ENCODE data around the gene APLP2. TPM values are rescaled to one million over a fixed set of nuclear protein-coding genes. Genes with fewer than 3 reads are reported as not detected.

The APLP2 gene
- total RNA-seq, 1 donor from 2014 or later, result 374 TPM

DNA sequence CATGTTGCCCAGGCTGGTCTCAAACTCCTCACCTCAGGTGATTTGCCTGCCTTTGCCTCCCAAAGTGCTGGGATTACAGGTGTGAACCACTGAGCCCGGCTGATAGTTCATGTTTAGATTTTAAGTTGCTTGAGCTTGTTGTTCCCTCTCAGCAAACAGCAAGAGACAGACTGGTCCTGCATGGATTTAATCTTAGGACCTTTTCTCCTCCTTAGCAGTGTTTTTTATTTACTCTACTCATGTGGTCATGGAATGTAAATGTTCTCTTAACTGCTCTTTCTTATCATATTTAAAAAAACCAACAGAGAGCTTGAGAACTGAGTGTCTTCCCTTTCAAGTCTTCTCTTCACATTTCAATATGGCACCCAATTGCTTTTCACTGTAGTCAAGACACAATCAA is 44.3 kb upstream of the APLP2 start:
- Mint-ChIP-seq H3K27ac (no peak overlapping the region), H3K4me1 (ENCODE audit: low read depth) (peaks cover 3% of the 10 kb centered on the region), H3K36me3 (ENCODE audit: insufficient read depth) (no peaks in the 10 kb centered on the region), H3K9me3 (ENCODE audit: low read depth) (peaks cover 4% of the 10 kb centered on the region), H3K27me3 (no peaks in the 10 kb centered on the region), H3K4me3 (ENCODE audit: low read depth) (no peak overlapping the region)
- DNase-seq (ENCODE audit: low spot score, unreplicated experiment), result no peak
- TF ChIP-seq CTCF (IDR thresholded peaks at IDR 0.05; ENCODE audit: unreplicated experiment), result no peak

DNA sequence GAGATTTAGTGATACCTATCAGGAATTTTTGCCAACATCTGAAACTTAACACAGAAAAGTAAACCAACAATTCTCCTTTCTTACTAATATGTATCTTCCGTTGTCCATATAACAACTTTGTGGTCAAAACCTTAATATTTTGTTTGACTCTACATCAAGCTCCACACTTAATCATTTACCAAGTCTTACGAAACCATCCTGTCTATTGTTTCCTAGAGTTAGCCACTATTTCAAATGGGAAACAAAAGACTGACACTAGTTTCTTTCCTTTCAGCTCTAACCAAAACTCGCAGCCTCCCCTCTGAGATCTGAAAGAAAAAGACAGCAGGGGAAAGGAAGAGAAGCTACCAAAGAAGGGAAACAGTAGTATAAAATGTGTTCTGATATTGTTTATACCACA is 40.6 kb upstream of the APLP2 start:
- H3K27ac Mint-ChIP-seq, result no peak overlapping the region
- no peak for TF ChIP-seq CTCF (IDR thresholded peaks at IDR 0.05; ENCODE audit: unreplicated experiment)
- H3K4me3 Mint-ChIP-seq (ENCODE audit: low read depth), result no peak overlapping the region
- H3K36me3 Mint-ChIP-seq (ENCODE audit: insufficient read depth), result no peaks in the 10 kb centered on the region
- DNase-seq (ENCODE audit: low spot score, unreplicated experiment), result no peak
- peaks cover 5% of the 10 kb centered on the region for H3K4me1 Mint-ChIP-seq (ENCODE audit: low read depth)
- H3K9me3 Mint-ChIP-seq (ENCODE audit: low read depth), result no peaks in the 10 kb centered on the region
- H3K27me3 Mint-ChIP-seq, result no peaks in the 10 kb centered on the region

DNA sequence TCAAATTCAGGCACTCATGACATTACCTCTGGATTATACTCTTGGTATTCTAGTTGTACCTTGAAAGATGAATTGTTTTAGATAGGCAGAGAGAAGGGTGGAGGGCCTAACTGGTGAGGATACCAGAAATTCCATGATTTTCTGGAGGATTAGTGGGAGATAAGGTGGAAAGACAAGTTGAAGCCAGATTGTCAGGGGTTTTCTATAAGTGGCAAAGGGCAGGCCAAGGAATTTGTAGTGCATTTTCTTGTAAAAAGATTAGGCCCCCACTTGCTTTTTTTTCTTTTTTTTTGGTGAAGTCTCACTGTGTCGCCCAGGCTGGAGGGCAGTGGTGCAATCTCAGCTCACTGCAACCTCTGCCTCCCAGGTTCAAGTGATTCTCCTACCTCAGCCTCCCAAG is 38.6 kb upstream of the APLP2 start:
- Mint-ChIP-seq H3K36me3 (ENCODE audit: insufficient read depth) (no peaks in the 10 kb centered on the region), H3K27me3 (no peaks in the 10 kb centered on the region), H3K27ac (no peak overlapping the region), H3K4me1 (ENCODE audit: low read depth) (peaks cover 2% of the 10 kb centered on the region), H3K9me3 (ENCODE audit: low read depth) (no peaks in the 10 kb centered on the region), H3K4me3 (ENCODE audit: low read depth) (no peak overlapping the region)
- TF ChIP-seq CTCF (IDR thresholded peaks at IDR 0.05; ENCODE audit: unreplicated experiment), result no peak
- DNase-seq (ENCODE audit: low spot score, unreplicated experiment), result no peak

DNA sequence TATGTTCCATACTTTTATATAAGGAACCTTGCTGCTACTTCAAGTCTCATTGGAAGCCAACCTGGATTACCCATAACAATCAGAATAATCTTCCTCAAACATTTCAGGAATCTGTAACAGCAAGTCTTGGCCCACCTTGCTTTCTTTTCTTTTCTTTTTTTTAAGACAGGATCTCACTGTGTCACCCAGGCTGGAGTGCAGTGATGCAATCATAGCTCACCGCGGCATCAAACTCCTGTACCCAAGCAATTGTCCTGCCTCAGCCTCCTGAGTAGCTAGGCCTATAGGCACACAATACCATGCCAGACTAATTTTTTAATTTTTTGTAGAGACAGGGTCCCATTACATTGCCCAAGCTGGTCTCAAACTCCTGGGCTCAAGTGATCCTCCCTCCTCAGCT is 37.7 kb upstream of the APLP2 start:
- H3K4me1 Mint-ChIP-seq (ENCODE audit: low read depth), result peaks cover 2% of the 10 kb centered on the region
- no peak overlapping the region for H3K4me3 Mint-ChIP-seq (ENCODE audit: low read depth)
- H3K27me3 Mint-ChIP-seq, result no peaks in the 10 kb centered on the region
- no peaks in the 10 kb centered on the region for H3K36me3 Mint-ChIP-seq (ENCODE audit: insufficient read depth)
- no peaks in the 10 kb centered on the region for H3K9me3 Mint-ChIP-seq (ENCODE audit: low read depth)
- DNase-seq (ENCODE audit: low spot score, unreplicated experiment), result no peak
- no peak overlapping the region for H3K27ac Mint-ChIP-seq
- TF ChIP-seq CTCF (IDR thresholded peaks at IDR 0.05; ENCODE audit: unreplicated experiment), result no peak

DNA sequence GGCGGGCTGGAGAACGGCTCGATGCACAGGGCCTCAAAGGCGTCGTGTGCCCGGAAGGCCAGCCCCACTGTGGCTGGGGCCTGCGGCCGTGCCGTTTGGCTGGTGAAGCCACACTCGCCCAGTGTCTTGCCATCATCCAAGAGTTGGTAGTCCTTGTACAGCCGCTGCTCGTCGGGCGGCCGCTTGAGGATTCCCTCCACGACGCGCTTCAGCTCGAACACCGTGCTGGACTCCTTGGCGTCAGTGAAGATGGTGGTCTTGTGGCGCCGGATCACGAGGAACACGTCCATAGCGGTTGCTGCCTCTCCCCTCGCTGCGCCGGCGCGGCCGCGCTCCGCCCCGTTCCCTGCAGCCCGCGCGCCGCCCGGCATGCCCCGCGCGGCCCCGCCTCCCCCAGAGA is 36.8 kb upstream of the APLP2 start:
- H3K4me3 Mint-ChIP-seq (ENCODE audit: low read depth), result no peak overlapping the region
- H3K9me3 Mint-ChIP-seq (ENCODE audit: low read depth), result no peaks in the 10 kb centered on the region
- no peaks in the 10 kb centered on the region for H3K36me3 Mint-ChIP-seq (ENCODE audit: insufficient read depth)
- no peak for TF ChIP-seq CTCF (IDR thresholded peaks at IDR 0.05; ENCODE audit: unreplicated experiment)
- peaks cover 4% of the 10 kb centered on the region for H3K4me1 Mint-ChIP-seq (ENCODE audit: low read depth)
- H3K27ac Mint-ChIP-seq, result no peak overlapping the region
- no peak for DNase-seq (ENCODE audit: low spot score, unreplicated experiment)
- no peaks in the 10 kb centered on the region for H3K27me3 Mint-ChIP-seq
